GM18526 (cell line): Measurements from ENCODE around the gene MAEL.

Experiments used
- POLR2A ChIP-seq: IDR thresholded peaks from 3 replicates; pipeline ENCODE4 v1.6.1; 2011; ENCODE audit not compliant: insufficient read length; ENCODE audit errors: extremely low read depth

MAEL gene

GRCh38 chr1:167012570-167012969, 23.5 kb downstream of the MAEL start:
- TF ChIP-seq POLR2A: no peak

GRCh38 chr1:167013108-167013929, 24.2 kb downstream of the MAEL start:
- TF ChIP-seq POLR2A: no peak

GRCh38 chr1:167016100-167016750, 27.1 kb downstream of the MAEL start:
- no peak for TF ChIP-seq POLR2A

GRCh38 chr1:167022384-167022783, 33.3 kb downstream of the MAEL start:
- TF ChIP-seq POLR2A: no peak

GRCh38 chr1:167033646-167034045, 44.6 kb downstream of the MAEL start:
- TF ChIP-seq POLR2A: no peak

- no peak for TF ChIP-seq POLR2A
Observed at GRCh38 chr1:167043752-167044488, 54.8 kb downstream of the MAEL start.

- TF ChIP-seq POLR2A: no peak
Observed at GRCh38 chr1:167051907-167052306, 62.8 kb downstream of the MAEL start.

GRCh38 chr1:167052389-167052788, 63.3 kb downstream of the MAEL start:
- no peak for TF ChIP-seq POLR2A

GRCh38 chr1:167054531-167054930, 65.5 kb downstream of the MAEL start:
- no peak for TF ChIP-seq POLR2A

- no peak for TF ChIP-seq POLR2A
Observed at GRCh38 chr1:167054946-167055630, 66.0 kb downstream of the MAEL start.

- TF ChIP-seq POLR2A: no peak
Observed at GRCh38 chr1:167056529-167057231, 67.6 kb downstream of the MAEL start.

- TF ChIP-seq POLR2A: no peak
Observed at GRCh38 chr1:167057241-167057688, 68.2 kb downstream of the MAEL start.

- no peak for TF ChIP-seq POLR2A
Observed at GRCh38 chr1:167059045-167059808, 70.1 kb downstream of the MAEL start.

GRCh38 chr1:167059809-167060107, 70.7 kb downstream of the MAEL start:
- no peak for TF ChIP-seq POLR2A
